Measurements from ENCODE around the gene DYNLT2. TPM values are rescaled to one million over a fixed set of nuclear protein-coding genes. Genes with fewer than 3 reads are reported as not detected.

DYNLT2 gene
- total RNA-seq, 1 experiment from 2014 or later = 1.7 TPM

- Mint-ChIP-seq H3K4me3 (no peak overlapping the region), H3K27me3 (ENCODE audit: low read depth) (no peaks in the 10 kb centered on the region), H3K9me3 (no peaks in the 10 kb centered on the region), H3K36me3 (peaks cover 35% of the 10 kb centered on the region), H3K27ac (no peak overlapping the region), H3K4me1 (0 out of 2 replicates have a peak, but pooled peaks cover 1% of the 10 kb centered on the region)
- POLR2A ChIA-PET = no interaction called here
- CTCF ChIA-PET = no interaction called here
- no peak for ATAC-seq
- DNase-seq (ENCODE audit: low spot score) = no peak
- TF ChIP-seq, protein P1, sequence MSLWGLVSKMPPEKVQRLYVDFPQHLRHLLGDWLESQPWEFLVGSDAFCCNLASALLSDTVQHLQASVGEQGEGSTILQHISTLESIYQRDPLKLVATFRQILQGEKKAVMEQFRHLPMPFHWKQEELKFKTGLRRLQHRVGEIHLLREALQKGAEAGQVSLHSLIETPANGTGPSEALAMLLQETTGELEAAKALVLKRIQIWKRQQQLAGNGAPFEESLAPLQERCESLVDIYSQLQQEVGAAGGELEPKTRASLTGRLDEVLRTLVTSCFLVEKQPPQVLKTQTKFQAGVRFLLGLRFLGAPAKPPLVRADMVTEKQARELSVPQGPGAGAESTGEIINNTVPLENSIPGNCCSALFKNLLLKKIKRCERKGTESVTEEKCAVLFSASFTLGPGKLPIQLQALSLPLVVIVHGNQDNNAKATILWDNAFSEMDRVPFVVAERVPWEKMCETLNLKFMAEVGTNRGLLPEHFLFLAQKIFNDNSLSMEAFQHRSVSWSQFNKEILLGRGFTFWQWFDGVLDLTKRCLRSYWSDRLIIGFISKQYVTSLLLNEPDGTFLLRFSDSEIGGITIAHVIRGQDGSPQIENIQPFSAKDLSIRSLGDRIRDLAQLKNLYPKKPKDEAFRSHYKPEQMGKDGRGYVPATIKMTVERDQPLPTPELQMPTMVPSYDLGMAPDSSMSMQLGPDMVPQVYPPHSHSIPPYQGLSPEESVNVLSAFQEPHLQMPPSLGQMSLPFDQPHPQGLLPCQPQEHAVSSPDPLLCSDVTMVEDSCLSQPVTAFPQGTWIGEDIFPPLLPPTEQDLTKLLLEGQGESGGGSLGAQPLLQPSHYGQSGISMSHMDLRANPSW (CRISPR knock-in tag; conservative IDR thresholded peaks at IDR 0.05; ENCODE audit: low read depth) = no peak
These were observed 41.4 kb downstream of the DYNLT2 start for GRCh38 chr6:169710009-169710408.

DNA sequence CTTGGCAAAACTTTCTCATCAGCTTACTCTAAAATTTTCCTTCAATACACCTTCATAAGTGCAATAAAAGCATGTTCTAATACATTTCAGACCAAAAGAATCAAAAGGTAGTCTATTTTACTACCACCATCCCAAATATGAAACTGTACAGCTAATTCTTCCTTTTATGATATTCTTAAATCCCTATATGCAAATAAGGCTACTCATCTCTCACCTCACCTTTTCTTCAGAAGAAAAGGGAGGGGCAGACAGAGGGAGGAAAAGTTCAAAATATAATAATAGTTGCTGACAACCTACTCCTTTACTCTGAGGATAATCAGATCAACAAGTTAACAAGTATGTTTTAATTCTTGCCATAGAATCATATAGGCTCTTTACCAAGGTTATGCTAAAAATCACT lies 42.1 kb downstream of the DYNLT2 start:
- POLR2A ChIA-PET = no interaction called here
- Mint-ChIP-seq H3K4me1 (peaks cover 4% of the 10 kb centered on the region), H3K27me3 (ENCODE audit: low read depth) (no peaks in the 10 kb centered on the region), H3K27ac (no peak overlapping the region), H3K9me3 (no peaks in the 10 kb centered on the region), H3K36me3 (peaks cover 31% of the 10 kb centered on the region), H3K4me3 (no peak overlapping the region)
- DNase-seq (ENCODE audit: low spot score) (no peak), ATAC-seq (no peak)
- CTCF ChIA-PET = no interaction called here
- TF ChIP-seq ZSCAN18 (CRISPR knock-in tag; IDR thresholded peaks at IDR 0.05) = no peak
- TF ChIP-seq ZNF416 (CRISPR knock-in tag; IDR thresholded peaks at IDR 0.05) = no peak
- no peak for TF ChIP-seq ZNF232 (CRISPR knock-in tag; IDR thresholded peaks at IDR 0.05)
- no peak for TF ChIP-seq E2F1 (CRISPR knock-in tag; IDR thresholded peaks at IDR 0.05)

GRCh38 chr6:169707772-169708171 lies 43.6 kb downstream of the DYNLT2 start:
- POLR2A ChIA-PET = no interaction called here
- Mint-ChIP-seq H3K27me3 (ENCODE audit: low read depth) (no peaks in the 10 kb centered on the region), H3K36me3 (peaks cover 23% of the 10 kb centered on the region), H3K27ac (no peak overlapping the region), H3K4me3 (no peak overlapping the region), H3K9me3 (no peaks in the 10 kb centered on the region), H3K4me1 (peaks cover 17% of the 10 kb centered on the region)
- CTCF ChIA-PET = interaction anchor here (0.7 kb wide), 1 partner anchor 822 kb away, joined by 3 read pairs; no protein-coding TSS in a partner anchor
- DNase-seq (ENCODE audit: low spot score) = no peak
- ATAC-seq = no peak
- TF ChIP-seq USF2 (CRISPR knock-in tag; IDR thresholded peaks at IDR 0.05) = no peak
- TF ChIP-seq GRHL2 (CRISPR knock-in tag; IDR thresholded peaks at IDR 0.05; ENCODE audit: insufficient replicate concordance, severe bottlenecking) = no peak
- no peak for TF ChIP-seq SOX15 (CRISPR knock-in tag; IDR thresholded peaks at IDR 0.05)
- TF ChIP-seq, protein P2, sequence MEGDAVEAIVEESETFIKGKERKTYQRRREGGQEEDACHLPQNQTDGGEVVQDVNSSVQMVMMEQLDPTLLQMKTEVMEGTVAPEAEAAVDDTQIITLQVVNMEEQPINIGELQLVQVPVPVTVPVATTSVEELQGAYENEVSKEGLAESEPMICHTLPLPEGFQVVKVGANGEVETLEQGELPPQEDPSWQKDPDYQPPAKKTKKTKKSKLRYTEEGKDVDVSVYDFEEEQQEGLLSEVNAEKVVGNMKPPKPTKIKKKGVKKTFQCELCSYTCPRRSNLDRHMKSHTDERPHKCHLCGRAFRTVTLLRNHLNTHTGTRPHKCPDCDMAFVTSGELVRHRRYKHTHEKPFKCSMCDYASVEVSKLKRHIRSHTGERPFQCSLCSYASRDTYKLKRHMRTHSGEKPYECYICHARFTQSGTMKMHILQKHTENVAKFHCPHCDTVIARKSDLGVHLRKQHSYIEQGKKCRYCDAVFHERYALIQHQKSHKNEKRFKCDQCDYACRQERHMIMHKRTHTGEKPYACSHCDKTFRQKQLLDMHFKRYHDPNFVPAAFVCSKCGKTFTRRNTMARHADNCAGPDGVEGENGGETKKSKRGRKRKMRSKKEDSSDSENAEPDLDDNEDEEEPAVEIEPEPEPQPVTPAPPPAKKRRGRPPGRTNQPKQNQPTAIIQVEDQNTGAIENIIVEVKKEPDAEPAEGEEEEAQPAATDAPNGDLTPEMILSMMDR (IDR thresholded peaks at IDR 0.05) = no peak
- TF ChIP-seq TCF7 (CRISPR knock-in tag; IDR thresholded peaks at IDR 0.05; ENCODE audit: low read depth) = no peak
- TF ChIP-seq PREB (CRISPR knock-in tag; IDR thresholded peaks at IDR 0.05; ENCODE audit: borderline replicate concordance) = no peak
- no peak for TF ChIP-seq CDX4 (CRISPR knock-in tag; IDR thresholded peaks at IDR 0.05; ENCODE audit: borderline replicate concordance)
- no peak for TF ChIP-seq HMGXB4 (CRISPR knock-in tag; IDR thresholded peaks at IDR 0.05)
- TF ChIP-seq ATF6 (CRISPR knock-in tag; IDR thresholded peaks at IDR 0.05) = no peak
- TF ChIP-seq GTF2I (CRISPR knock-in tag; conservative IDR thresholded peaks at IDR 0.05) = no peak
- TF ChIP-seq, protein P3, sequence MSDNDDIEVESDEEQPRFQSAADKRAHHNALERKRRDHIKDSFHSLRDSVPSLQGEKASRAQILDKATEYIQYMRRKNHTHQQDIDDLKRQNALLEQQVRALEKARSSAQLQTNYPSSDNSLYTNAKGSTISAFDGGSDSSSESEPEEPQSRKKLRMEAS (CRISPR knock-in tag; IDR thresholded peaks at IDR 0.05) = no peak
- no peak for TF ChIP-seq PRRX2 (CRISPR knock-in tag; IDR thresholded peaks at IDR 0.05)
- no peak for TF ChIP-seq ZNF263 (CRISPR knock-in tag; IDR thresholded peaks at IDR 0.05; ENCODE audit: low read depth)
